GM23338 (cell line): Measurements from ENCODE around the gene GH1. TPM values are rescaled to one million over a fixed set of nuclear protein-coding genes. Genes with fewer than 3 reads are reported as not detected.

Source experiments
- ATAC-seq: fragments of 200-7000 bp; cut with Tn5 transposase; 3 replicates; pipeline ENCODE4 v1.9.1; 2020
- DNase-seq: peaks from one replicate; pipeline ENCODE4 v3.0.0-alpha.2; 2015; ENCODE audit warnings: low spot score
- H2AFZ ChIP-seq: fragments of 200-600 bp; sonication (generic); 2 replicates; pipeline ENCODE4 v1.8.0; 2016; ENCODE audit warnings: antibody characterized with exemption, mild to moderate bottlenecking, moderate library complexity
- H3F3A ChIP-seq: fragments of 200-600 bp; sonication (generic); replicated peaks from 2 replicates; pipeline ENCODE4 v1.8.0; 2017; ENCODE audit warnings: antibody characterized with exemption, mixed run types, low read depth
- H3K27ac ChIP-seq: fragments of 200-600 bp; sonication (generic); 2 replicates; pipeline ENCODE4 v1.6.1; 2016; ENCODE audit warnings: low read depth
- H3K27me3 ChIP-seq: fragments of 200-600 bp; sonication (generic); 2 replicates; pipeline ENCODE4 v1.8.0; 2016; ENCODE audit warnings: mild to moderate bottlenecking, mixed run types, moderate library complexity; ENCODE audit not compliant: insufficient read depth
- H3K36me3 ChIP-seq: fragments of 200-600 bp; sonication (generic); 2 replicates; pipeline ENCODE4 v1.8.0; 2016; ENCODE audit warnings: mild to moderate bottlenecking; ENCODE audit not compliant: insufficient read depth
- H3K4me1 ChIP-seq: fragments of 200-600 bp; sonication (generic); 2 replicates; pipeline ENCODE4 v1.8.0; 2016; ENCODE audit warnings: mild to moderate bottlenecking, moderate library complexity; ENCODE audit not compliant: insufficient read depth
- H3K4me2 ChIP-seq: fragments of 200-600 bp; sonication (generic); 2 replicates; pipeline ENCODE4 v1.7.1; 2017; ENCODE audit warnings: mixed run types
- H3K4me3 ChIP-seq: fragments of 200-600 bp; sonication (generic); 2 replicates; pipeline ENCODE4 v1.6.1; 2016; ENCODE audit warnings: mixed run types
- H3K79me2 ChIP-seq: fragments of 200-600 bp; sonication (generic); replicated peaks from 2 replicates; pipeline ENCODE4 v1.8.0; 2017; ENCODE audit warnings: mild to moderate bottlenecking; ENCODE audit not compliant: insufficient read depth
- H3K9me2 ChIP-seq: fragments of 200-600 bp; sonication (generic); 2 replicates; pipeline ENCODE4 v1.8.0; 2017; ENCODE audit not compliant: insufficient read depth
- H4K20me1 ChIP-seq: fragments of 200-600 bp; sonication (generic); replicated peaks from 2 replicates; pipeline ENCODE4 v1.8.0; 2017; ENCODE audit warnings: mild to moderate bottlenecking; ENCODE audit not compliant: insufficient read depth
- H3K27ac Mint-ChIP-seq: 2 replicates; pipeline ENCODE4 v1.8.0; 2020; ENCODE audit warnings: inconsistent platforms, mild to moderate bottlenecking, moderate library complexity, mixed read lengths
- H3K27me3 Mint-ChIP-seq: 3 replicates; pipeline ENCODE4 v1.8.0; 2022; ENCODE audit warnings: low read depth, mild to moderate bottlenecking, moderate library complexity, mixed read lengths, inconsistent platforms; ENCODE audit not compliant: insufficient read depth, poor library complexity
- H3K36me3 Mint-ChIP-seq: 3 replicates; pipeline ENCODE4 v1.8.0; 2021; ENCODE audit warnings: low read depth, mild to moderate bottlenecking, inconsistent platforms, moderate library complexity, mixed read lengths
- H3K4me1 Mint-ChIP-seq: 3 replicates; pipeline ENCODE4 v1.8.0; 2020; ENCODE audit warnings: mild to moderate bottlenecking, inconsistent platforms, mixed read lengths
- H3K4me3 Mint-ChIP-seq: 3 replicates; pipeline ENCODE4 v1.8.0; 2021; ENCODE audit warnings: moderate library complexity, mild to moderate bottlenecking, inconsistent platforms, mixed read lengths
- H3K9me3 Mint-ChIP-seq: 3 replicates; pipeline ENCODE4 v1.8.0; 2020; ENCODE audit warnings: moderate library complexity, mild to moderate bottlenecking, inconsistent platforms, mixed read lengths
- CREB1 ChIP-seq: fragments of 250-450 bp; sonication (Bioruptor Pico); IDR thresholded peaks from 2 replicates; pipeline ENCODE4 v1.5.0; 2020; ENCODE audit warnings: low read depth, mild to moderate bottlenecking, moderate library complexity
- EZH2 ChIP-seq: fragments of 200-600 bp; sonication (generic); IDR thresholded peaks from one replicate; pipeline ENCODE4 v1.8.0; 2017; ENCODE audit warnings: antibody characterized with exemption, mild to moderate bottlenecking, low read depth; ENCODE audit not compliant: unreplicated experiment
- EZH2phosphoT487 ChIP-seq: fragments of 200-600 bp; sonication (generic); IDR thresholded peaks from one replicate; pipeline ENCODE4 v1.8.1; 2018; ENCODE audit warnings: antibody characterized with exemption; ENCODE audit not compliant: unreplicated experiment
- JUNB ChIP-seq: IDR thresholded peaks from one replicate; pipeline ENCODE4 v1.6.1; 2016; ENCODE audit warnings: antibody characterized with exemption; ENCODE audit not compliant: unreplicated experiment
- NANOG ChIP-seq: IDR thresholded peaks from 2 replicates; pipeline ENCODE4 v1.6.1; 2016; ENCODE audit warnings: antibody characterized with exemption, borderline replicate concordance
- POLR2AphosphoS5 ChIP-seq: IDR thresholded peaks from 2 replicates; pipeline ENCODE4 v1.6.1; 2016; ENCODE audit warnings: antibody characterized with exemption, low read depth
- ZNF114 ChIP-seq: fragments of 250-450 bp; sonication (Bioruptor Pico); IDR thresholded peaks from 2 replicates; pipeline ENCODE4 v1.5.0; 2020; ENCODE audit warnings: mild to moderate bottlenecking, moderate library complexity
- ZNF331 ChIP-seq: fragments of 250-450 bp; sonication (Bioruptor Pico); IDR thresholded peaks from 2 replicates; pipeline ENCODE4 v1.5.0; 2020; ENCODE audit warnings: low read depth, mild to moderate bottlenecking, moderate library complexity
- polyA plus RNA-seq: library from polyadenylated mRNA; unstranded; fragments of >200 nt; fragmentation: Nextera tagmentation; extraction: Ambion mirVana; gene quantifications from 2 replicates; pipeline ENCODE4 v1.2.1, GENCODE V29; 2016
- total RNA-seq: library from RNA; depleted of rRNA; stranded (reverse); fragments of >200 nt; shearing (Covaris generic); gene quantifications from 2 replicates; pipeline ENCODE4 v1.2.3, GENCODE V29; 2014
- TF ChIP-seq, protein P1 (sequence below): fragments of 250-450 bp; sonication (Bioruptor Pico); IDR thresholded peaks from 2 replicates; pipeline ENCODE4 v1.5.0; 2020; ENCODE audit warnings: mild to moderate bottlenecking, moderate library complexity
- TF ChIP-seq, protein P2 (sequence below), 2 experiments: fragments of 200-600 bp in 1 of 2; sonication (generic) in 1 of 2; conservative IDR thresholded peaks; 2 replicates each; pipeline versions ENCODE4 v1.5.1 to v1.6.1; 2016 to 2017; ENCODE audit warnings: antibody characterized with exemption in 2 of 2, low read depth in 2 of 2, mild to moderate bottlenecking in 2 of 2, moderate library complexity in 1 of 2
- TF ChIP-seq, protein P3 (sequence below): IDR thresholded peaks from 2 replicates; pipeline ENCODE4 v1.6.1; 2016; ENCODE audit warnings: antibody characterized with exemption

Gene GH1
- total and polyA plus RNA-seq, 2 experiments from 2014 or later: 0.57 TPM; not detected in 1

DNA sequence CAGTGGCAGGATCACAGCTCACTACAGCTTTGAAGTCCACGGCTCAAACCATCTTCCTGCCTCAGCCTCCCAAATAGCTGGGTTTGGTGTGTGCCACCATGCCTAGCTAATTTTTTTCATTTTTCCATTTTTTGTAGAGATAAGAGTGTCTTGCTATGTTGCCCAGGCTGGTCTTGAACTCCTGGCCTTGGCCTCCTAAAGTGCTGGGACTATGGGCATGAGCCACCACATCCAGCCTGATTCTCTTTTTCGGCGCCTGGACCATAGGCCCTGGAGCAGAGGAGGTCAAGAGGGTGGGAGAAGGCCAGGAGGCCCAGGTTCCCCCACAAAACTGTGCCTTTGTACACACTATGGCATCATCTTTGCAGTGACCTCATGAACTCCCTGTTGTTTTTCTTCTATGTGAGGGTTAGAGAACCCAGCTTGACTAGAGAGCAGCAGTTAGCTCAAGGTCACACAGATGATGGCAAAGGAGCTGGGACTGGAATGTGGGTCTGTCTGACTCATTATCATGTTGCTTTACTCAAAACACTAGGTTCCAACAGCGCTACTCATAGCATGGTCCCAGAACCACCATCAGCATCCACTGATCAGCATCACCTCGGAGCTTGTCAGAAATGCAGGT lies 37.8 kb upstream of the GH1 start (continued):
- TF ChIP-seq, protein P1, sequence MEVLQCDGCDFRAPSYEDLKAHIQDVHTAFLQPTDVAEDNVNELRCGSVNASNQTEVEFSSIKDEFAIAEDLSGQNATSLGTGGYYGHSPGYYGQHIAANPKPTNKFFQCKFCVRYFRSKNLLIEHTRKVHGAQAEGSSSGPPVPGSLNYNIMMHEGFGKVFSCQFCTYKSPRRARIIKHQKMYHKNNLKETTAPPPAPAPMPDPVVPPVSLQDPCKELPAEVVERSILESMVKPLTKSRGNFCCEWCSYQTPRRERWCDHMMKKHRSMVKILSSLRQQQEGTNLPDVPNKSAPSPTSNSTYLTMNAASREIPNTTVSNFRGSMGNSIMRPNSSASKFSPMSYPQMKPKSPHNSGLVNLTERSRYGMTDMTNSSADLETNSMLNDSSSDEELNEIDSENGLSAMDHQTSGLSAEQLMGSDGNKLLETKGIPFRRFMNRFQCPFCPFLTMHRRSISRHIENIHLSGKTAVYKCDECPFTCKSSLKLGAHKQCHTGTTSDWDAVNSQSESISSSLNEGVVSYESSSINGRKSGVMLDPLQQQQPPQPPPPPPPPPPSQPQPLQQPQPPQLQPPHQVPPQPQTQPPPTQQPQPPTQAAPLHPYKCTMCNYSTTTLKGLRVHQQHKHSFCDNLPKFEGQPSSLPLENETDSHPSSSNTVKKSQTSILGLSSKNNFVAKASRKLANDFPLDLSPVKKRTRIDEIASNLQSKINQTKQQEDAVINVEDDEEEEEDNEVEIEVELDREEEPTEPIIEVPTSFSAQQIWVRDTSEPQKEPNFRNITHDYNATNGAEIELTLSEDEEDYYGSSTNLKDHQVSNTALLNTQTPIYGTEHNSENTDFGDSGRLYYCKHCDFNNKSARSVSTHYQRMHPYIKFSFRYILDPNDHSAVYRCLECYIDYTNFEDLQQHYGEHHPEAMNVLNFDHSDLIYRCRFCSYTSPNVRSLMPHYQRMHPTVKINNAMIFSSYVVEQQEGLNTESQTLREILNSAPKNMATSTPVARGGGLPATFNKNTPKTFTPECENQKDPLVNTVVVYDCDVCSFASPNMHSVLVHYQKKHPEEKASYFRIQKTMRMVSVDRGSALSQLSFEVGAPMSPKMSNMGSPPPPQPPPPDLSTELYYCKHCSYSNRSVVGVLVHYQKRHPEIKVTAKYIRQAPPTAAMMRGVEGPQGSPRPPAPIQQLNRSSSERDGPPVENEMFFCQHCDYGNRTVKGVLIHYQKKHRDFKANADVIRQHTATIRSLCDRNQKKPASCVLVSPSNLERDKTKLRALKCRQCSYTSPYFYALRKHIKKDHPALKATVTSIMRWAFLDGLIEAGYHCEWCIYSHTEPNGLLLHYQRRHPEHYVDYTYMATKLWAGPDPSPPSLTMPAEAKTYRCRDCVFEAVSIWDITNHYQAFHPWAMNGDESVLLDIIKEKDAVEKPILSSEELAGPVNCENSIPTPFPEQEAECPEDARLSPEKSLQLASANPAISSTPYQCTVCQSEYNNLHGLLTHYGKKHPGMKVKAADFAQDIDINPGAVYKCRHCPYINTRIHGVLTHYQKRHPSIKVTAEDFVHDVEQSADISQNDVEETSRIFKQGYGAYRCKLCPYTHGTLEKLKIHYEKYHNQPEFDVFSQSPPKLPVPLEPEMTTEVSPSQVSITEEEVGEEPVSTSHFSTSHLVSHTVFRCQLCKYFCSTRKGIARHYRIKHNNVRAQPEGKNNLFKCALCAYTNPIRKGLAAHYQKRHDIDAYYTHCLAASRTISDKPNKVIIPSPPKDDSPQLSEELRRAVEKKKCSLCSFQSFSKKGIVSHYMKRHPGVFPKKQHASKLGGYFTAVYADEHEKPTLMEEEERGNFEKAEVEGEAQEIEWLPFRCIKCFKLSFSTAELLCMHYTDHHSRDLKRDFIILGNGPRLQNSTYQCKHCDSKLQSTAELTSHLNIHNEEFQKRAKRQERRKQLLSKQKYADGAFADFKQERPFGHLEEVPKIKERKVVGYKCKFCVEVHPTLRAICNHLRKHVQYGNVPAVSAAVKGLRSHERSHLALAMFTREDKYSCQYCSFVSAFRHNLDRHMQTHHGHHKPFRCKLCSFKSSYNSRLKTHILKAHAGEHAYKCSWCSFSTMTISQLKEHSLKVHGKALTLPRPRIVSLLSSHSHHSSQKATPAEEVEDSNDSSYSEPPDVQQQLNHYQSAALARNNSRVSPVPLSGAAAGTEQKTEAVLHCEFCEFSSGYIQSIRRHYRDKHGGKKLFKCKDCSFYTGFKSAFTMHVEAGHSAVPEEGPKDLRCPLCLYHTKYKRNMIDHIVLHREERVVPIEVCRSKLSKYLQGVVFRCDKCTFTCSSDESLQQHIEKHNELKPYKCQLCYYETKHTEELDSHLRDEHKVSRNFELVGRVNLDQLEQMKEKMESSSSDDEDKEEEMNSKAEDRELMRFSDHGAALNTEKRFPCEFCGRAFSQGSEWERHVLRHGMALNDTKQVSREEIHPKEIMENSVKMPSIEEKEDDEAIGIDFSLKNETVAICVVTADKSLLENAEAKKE: no peak
- TF ChIP-seq CREB1 (CRISPR knock-in tag) (no peak), JUNB (no peak), EZH2 (no peak)

DNA sequence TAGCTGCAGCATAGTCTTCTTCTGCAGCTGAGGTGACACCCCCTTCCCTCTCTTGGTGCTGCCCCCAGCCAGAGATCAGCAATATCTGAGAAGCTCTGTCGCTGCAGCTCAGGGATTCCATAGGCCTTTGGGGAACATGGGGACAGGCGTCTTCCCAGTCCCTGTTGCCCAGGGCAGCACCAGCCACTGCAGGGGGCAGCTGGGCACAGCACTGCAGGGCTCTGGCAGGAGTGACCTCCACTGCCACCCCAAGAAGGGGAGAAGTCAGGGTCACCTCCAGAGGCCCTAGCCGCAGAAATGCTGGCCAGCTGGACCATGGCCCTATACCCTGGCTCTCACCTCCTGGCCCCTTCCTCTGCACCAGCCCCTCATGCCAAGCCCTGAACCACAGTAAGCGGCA lies 37.2 kb upstream of the GH1 start:
- H3K4me1 ChIP-seq: peaks cover 10% of the 10 kb centered on the region; the same call in 1 of the 2 replicates
- no peak overlapping the region for H3K4me2 ChIP-seq
- H3K4me1 Mint-ChIP-seq: peaks cover 12% of the 10 kb centered on the region
- no peak overlapping the region for H3K4me3 ChIP-seq
- no peak overlapping the region for H3K4me3 Mint-ChIP-seq
- ATAC-seq: no peak
- no peaks in the 10 kb centered on the region for H3K27me3 ChIP-seq
- H3F3A ChIP-seq: no peaks in the 10 kb centered on the region
- DNase-seq: no peak
- H3K36me3 Mint-ChIP-seq: peaks cover 13% of the 10 kb centered on the region; the same call in 2 of the 3 replicates
- H2AFZ ChIP-seq: no peak overlapping the region
- H3K27ac ChIP-seq: no peak overlapping the region
- H4K20me1 ChIP-seq: no peaks in the 10 kb centered on the region
- no peaks in the 10 kb centered on the region for H3K36me3 ChIP-seq
- no peaks in the 10 kb centered on the region for H3K9me3 Mint-ChIP-seq
- no peaks in the 10 kb centered on the region for H3K79me2 ChIP-seq
- H3K27ac Mint-ChIP-seq: no peak overlapping the region
- H3K9me2 ChIP-seq: no peaks in the 10 kb centered on the region
- H3K27me3 Mint-ChIP-seq: peaks cover 9% of the 10 kb centered on the region
- TF ChIP-seq JUNB (no peak), ZNF114 (CRISPR knock-in tag) (no peak), POLR2AphosphoS5 (no peak), EZH2phosphoT487 (no peak), ZNF331 (CRISPR knock-in tag) (no peak), NANOG (no peak), EZH2 (no peak)
- TF ChIP-seq, protein P2, sequence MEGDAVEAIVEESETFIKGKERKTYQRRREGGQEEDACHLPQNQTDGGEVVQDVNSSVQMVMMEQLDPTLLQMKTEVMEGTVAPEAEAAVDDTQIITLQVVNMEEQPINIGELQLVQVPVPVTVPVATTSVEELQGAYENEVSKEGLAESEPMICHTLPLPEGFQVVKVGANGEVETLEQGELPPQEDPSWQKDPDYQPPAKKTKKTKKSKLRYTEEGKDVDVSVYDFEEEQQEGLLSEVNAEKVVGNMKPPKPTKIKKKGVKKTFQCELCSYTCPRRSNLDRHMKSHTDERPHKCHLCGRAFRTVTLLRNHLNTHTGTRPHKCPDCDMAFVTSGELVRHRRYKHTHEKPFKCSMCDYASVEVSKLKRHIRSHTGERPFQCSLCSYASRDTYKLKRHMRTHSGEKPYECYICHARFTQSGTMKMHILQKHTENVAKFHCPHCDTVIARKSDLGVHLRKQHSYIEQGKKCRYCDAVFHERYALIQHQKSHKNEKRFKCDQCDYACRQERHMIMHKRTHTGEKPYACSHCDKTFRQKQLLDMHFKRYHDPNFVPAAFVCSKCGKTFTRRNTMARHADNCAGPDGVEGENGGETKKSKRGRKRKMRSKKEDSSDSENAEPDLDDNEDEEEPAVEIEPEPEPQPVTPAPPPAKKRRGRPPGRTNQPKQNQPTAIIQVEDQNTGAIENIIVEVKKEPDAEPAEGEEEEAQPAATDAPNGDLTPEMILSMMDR (conservative IDR thresholded peaks at IDR 0.05; ENCODE audit: low read depth in 2 of 2): no peak
- TF ChIP-seq, protein P3, sequence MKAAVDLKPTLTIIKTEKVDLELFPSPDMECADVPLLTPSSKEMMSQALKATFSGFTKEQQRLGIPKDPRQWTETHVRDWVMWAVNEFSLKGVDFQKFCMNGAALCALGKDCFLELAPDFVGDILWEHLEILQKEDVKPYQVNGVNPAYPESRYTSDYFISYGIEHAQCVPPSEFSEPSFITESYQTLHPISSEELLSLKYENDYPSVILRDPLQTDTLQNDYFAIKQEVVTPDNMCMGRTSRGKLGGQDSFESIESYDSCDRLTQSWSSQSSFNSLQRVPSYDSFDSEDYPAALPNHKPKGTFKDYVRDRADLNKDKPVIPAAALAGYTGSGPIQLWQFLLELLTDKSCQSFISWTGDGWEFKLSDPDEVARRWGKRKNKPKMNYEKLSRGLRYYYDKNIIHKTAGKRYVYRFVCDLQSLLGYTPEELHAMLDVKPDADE: no peak
